GM12864 (cell line): Measurements from ENCODE around the gene TRIM9.
"Not testable (repeated sequence)": the region's sequence is repeated elsewhere in the genome, so short reads cannot be mapped to it uniquely, and the experiment has no call there.

Source experiments
- DNase-seq: peaks from one replicate; pipeline ENCODE4 v3.0.0-alpha.2; 2011; ENCODE audit warnings: low read depth
- H3K4me3 ChIP-seq: 2 replicates; pipeline ENCODE4 v1.5.1; 2011; ENCODE audit warnings: mild to moderate bottlenecking, low read depth, low read length, control low read depth
- TF ChIP-seq, protein P1 (sequence below): IDR thresholded peaks from 2 replicates; pipeline ENCODE4 v1.5.1; 2011; ENCODE audit warnings: low read depth, mild to moderate bottlenecking, moderate library complexity, low read length, control low read depth, inconsistent platforms; ENCODE audit errors: missing control alignments

Gene TRIM9

DNA sequence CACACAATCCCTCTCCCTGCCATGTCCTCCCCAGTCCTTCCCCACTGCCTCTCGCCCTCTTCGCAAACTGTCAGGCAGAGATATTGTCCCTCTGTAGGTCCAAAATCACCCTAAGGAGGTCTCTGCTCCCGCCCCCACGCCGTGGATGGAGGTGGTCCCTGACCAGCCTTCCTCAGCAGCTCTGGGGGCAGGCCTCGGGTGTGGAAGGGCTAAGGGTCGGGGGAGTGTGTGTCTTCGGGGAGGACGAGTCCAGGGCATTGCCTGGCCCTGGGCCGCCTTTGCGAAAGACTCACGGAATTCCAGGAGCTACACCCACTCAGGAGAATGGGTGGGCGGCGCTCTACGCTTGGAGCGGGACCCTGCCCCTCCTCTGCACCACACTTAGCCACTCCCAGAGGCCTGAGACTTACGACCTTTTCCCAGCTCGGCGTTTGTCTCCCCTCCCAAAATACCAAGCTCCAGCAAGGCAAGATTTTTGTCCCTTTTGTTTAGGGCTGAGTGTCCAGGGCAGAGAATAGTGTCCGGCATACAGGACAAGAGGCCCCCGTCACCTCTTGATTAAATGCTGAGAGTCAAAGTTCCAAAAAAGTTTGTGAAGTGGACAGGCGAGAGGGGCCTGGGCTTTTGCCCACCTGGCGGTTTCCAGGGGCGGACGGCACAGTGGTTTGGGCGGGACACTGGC is 151.5 kb downstream of the TRIM9 start:
- DNase-seq = no peak
- H3K4me3 ChIP-seq = peak overlapping the region; percentile 70
- TF ChIP-seq, protein P1, sequence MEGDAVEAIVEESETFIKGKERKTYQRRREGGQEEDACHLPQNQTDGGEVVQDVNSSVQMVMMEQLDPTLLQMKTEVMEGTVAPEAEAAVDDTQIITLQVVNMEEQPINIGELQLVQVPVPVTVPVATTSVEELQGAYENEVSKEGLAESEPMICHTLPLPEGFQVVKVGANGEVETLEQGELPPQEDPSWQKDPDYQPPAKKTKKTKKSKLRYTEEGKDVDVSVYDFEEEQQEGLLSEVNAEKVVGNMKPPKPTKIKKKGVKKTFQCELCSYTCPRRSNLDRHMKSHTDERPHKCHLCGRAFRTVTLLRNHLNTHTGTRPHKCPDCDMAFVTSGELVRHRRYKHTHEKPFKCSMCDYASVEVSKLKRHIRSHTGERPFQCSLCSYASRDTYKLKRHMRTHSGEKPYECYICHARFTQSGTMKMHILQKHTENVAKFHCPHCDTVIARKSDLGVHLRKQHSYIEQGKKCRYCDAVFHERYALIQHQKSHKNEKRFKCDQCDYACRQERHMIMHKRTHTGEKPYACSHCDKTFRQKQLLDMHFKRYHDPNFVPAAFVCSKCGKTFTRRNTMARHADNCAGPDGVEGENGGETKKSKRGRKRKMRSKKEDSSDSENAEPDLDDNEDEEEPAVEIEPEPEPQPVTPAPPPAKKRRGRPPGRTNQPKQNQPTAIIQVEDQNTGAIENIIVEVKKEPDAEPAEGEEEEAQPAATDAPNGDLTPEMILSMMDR = no peak

DNA sequence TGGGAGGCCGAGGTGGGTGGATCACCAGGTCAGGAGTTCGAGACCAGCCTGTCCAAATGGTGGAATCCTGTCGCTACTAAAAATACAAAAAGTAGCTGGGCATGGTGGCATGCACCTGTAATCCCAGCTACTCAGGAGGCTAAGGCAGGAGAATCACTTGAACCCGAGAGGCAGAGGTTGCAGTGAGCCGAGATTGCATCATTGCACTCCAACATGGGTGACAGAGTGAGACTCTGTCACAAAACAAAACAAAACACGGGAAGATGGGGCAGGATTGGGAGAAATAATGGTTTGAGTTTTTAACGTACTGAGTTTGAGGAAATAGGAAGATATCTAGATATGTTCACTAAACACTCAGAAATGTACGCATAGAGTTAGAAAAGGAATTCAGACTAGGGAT is 153.3 kb downstream of the TRIM9 start:
- H3K4me3 ChIP-seq, DNase-seq: not testable (repeated sequence)

DNA sequence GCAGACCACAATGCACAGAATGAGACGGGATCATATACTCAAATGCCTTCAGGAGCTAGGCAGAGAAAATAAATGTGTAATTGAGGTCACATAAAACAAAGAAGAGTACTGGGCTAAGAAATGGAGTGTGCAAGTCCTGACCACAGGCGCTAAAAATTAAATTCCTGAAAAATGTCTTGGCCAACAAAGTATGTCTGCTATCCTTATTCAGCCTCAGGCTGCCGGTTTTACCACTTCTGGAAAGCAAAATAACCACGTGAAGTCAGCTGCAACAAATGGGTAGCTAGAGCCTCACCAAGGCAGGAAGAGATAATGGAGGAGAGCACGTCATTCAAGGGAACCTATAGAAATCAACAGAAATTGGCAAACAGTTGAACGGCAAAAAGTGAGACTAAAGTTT is 153.8 kb downstream of the TRIM9 start:
- TF ChIP-seq, protein P1 = no peak
- no peak overlapping the region for H3K4me3 ChIP-seq
- no peak for DNase-seq

DNA sequence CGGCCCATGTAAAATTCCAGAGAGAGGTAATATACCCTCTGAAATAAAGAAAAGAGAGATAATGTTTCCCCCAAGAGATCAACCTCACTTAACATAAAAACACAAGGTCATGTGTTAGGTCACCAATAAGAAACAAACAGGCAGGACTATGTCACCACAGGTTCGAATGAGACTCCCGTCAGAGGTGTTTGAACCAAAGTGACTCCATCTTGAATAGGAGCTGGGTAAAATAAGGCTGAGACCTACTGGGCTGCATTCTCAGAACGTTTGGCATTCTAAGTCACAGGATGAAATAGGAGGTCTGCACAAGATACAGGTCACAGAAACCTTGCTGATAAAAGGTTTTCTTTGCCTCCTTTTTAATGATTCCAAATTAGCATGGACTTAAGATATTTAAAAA is 157.1 kb downstream of the TRIM9 start:
- TF ChIP-seq, protein P1 = no peak
- DNase-seq = no peak

DNA sequence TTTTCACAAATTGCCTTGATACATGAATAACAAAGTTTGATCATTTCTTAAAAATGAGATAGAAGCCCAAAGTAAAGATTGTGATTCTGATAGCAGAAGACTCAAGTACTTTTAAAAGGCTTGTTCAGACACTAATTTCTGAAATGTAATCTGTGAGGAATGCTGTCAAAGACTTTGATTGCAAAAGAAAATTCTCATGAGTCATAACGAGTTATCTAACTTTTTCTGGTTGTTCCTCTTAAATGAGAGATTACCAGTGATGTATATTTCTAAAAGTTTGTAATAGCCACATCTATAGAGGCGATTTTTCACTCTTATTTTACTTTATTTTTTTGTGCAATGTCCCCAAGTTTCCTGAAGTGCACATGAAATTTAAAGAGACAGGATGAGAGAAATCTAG is 157.6 kb downstream of the TRIM9 start:
- TF ChIP-seq, protein P1 = no peak
- H3K4me3 ChIP-seq = no peak overlapping the region
- DNase-seq = no peak

More for the DNA sequence above, 157.1 kb downstream of the TRIM9 start:
- H3K4me3 ChIP-seq = no peak overlapping the region

DNA sequence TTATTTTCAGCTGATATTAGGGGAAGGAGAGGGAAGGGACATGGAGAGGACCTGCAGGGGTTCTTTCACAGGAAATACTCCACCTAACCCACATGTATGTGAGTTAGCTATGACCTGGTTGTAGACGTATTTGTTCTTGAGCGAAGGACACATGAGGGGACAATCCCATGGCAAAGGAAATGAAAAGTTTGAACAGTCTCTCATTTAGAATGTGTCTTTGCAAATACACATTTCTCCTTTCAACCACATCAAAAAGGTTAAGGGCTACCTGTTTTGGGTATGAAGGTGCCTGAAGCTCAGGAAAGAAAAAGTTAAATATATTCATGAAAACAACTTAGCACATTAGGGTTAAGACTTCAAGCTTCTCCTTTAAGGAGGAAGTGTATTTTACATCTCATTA is 158.0 kb downstream of the TRIM9 start:
- no peak for DNase-seq
- TF ChIP-seq, protein P1 = no peak
- H3K4me3 ChIP-seq = no peak overlapping the region

DNA sequence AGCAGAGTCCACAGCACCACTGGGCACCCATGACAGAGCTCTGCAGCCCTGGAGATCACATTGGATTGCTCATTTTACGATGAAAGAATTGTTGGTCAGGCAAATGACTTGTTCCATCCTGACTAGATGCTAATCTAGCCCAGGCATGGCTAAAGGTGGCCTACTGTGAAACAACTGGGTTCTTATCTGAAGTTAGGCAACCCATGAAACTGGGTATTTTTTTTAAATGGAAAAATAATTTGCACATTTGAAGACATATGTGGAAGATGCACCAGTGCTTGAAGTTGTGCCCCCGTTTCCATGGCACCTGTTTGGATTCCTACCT is 158.9 kb downstream of the TRIM9 start:
- TF ChIP-seq, protein P1 = no peak
- no peak for DNase-seq
- no peak overlapping the region for H3K4me3 ChIP-seq
